NCI-H146 treated with DMSO at 0.1 percent for 48 hours (cell line): ENCODE measurements around the gene OLA1.
"Not testable (repeated sequence)": the region's sequence is repeated elsewhere in the genome, so short reads cannot be mapped to it uniquely, and the experiment has no call there.

Source experiments
- DNase-seq: peaks from one replicate; lab custom pipeline; 2025; ENCODE audit not compliant: unreplicated experiment; lab: John Stamatoyannopoulos, UW

The OLA1 gene

GRCh38 chr2:174248187-174248997, at the start of gene OLA1:
Gene OLA1 (minus strand): TSS chr2:174248532. CDS start chr2:174246815, 1,717 bp downstream.
- peak; percentile 86 for DNase-seq

DNA sequence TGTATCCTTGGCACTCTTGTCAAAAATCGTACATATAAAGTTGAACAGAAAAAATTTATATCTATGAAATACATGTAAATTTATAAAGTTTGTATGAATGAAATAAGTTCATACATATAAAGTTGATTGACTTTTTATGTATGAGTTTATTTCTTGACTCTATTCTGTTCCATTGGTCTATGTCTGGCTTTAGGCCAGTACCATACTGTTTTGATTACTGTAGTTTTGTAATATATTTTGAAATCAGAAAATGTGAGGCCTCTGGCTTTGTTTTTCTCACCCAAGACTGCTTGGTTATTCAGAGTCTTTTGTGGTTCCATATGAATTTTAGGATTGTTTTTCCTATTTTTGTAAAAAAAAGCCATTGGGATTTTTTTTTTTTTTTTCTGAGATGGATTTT, 44.6 kb upstream of the OLA1 start:
- DNase-seq = no peak

DNA sequence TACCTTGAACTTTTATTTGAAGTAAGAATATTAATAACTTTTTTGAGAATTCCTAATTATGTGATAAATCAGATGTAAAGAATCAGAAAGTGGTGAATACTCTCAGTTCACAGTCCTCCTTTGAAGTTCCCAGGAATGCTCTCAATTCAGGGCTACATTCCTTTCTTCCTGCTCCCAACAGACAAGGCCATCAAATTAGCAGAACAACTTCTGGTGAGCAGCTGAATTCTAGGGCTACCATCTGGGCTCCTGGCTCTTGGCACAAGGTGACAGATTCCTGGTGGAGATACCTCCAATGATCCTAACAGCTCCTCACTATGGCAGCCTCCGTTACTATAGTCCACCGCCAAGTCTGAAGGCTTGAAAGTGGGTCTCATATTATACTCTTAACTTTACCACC, 37.8 kb upstream of the OLA1 start:
- no peak for DNase-seq

- no peak for DNase-seq
Measured at GRCh38 chr2:174282441-174282840, 34.1 kb upstream of the OLA1 start.

- no peak for DNase-seq
Measured at GRCh38 chr2:174281736-174282135, 33.4 kb upstream of the OLA1 start.

DNA sequence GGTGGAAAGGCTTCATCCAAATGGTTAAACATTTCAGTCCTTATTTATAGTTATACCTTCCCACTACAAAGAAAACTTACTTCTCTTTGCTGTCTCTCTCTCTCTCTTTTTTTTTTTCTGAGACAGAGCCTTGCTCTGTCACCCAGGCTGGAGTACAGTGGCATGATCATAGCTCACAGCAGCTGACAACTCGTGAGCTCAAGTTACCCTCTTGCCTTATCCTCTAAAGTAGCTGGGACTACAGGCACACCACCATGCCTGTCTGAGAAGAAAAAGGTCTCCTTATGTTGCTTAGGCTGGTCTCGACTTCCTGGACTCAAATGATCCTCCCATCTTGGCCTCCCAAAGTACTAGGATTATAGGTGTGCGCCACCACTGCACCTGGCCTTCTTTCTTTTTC, 32.3 kb upstream of the OLA1 start:
- DNase-seq = no peak

DNA sequence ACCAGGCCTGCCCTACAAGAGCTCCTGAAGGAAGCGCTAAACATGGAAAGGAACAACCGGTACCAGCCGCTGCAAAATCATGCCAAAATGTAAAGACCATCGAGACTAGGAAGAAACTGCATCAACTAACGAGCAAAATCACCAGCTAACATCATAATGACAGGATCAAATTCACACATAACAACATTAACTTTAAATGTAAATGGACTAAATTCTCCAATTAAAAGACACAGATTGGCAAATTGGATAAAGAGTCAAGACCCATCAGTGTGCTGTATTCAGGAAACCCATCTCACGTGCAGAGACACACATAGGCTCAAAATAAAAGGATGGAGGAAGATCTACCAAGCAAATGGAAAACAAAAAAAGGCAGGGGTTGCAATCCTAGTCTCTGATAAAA, 21.9 kb upstream of the OLA1 start:
- DNase-seq = not testable (repeated sequence)

DNA sequence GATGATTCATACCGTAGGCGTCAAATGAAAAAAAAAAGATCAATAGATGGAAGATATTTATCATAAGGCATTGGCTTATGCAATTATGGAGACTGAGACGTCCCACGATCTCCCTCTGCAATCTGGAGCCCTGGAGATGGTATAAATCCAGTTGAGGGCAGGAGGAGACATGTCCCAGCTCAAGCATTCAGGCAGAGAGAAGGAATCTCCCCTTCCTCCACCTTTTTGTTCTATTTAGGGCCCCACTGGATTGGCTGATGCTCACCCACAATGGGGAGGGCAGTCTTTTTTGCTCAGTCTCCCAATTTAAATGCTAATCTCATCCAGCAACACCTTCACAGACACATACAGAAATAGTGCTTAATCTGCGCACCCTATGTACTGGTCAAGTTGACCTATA, 18.0 kb upstream of the OLA1 start:
- no peak for DNase-seq

DNA sequence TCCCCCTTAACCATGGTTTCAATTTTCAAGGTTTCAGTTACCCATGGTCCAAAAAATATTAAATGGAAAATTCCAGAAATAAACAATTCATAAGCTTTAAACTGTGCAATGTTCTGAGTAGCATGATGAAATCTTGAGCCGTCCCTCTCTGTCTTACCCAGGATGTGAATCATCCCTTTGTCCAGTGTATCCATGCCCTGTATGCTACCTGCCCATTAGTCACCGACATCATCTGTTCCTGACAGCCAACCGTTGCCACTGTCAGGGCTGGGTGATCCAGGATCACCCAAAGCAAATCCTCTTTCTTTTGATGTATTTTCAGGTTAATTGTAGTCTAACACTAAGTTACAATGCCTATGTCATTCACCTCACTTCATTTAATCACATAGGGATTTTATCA, 15.7 kb upstream of the OLA1 start:
- no peak for DNase-seq

DNA sequence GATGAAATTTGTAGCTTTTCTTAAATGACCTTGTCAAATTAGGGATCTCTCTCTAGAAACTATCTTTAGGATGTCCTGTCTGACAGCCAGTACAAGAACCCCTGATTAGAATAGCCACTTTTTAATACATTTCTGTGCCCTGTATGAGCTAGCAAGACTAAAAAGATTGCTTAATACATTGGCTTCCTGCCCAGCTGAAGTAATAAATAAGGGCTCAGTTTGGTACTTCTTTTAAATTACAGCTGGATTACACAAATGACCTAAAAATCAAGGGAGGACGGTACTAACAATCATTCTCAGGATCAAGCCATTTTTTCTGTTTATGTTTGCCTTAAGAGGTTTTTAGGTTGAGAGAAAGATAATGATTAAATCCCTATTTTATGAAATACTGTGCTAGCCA, 11.6 kb upstream of the OLA1 start:
- no peak for DNase-seq

GRCh38 chr2:174254267-174254666, 5.9 kb upstream of the OLA1 start:
- no peak for DNase-seq

GRCh38 chr2:174248998-174249592, 763 bp upstream of the OLA1 start:
- DNase-seq = no peak

DNA sequence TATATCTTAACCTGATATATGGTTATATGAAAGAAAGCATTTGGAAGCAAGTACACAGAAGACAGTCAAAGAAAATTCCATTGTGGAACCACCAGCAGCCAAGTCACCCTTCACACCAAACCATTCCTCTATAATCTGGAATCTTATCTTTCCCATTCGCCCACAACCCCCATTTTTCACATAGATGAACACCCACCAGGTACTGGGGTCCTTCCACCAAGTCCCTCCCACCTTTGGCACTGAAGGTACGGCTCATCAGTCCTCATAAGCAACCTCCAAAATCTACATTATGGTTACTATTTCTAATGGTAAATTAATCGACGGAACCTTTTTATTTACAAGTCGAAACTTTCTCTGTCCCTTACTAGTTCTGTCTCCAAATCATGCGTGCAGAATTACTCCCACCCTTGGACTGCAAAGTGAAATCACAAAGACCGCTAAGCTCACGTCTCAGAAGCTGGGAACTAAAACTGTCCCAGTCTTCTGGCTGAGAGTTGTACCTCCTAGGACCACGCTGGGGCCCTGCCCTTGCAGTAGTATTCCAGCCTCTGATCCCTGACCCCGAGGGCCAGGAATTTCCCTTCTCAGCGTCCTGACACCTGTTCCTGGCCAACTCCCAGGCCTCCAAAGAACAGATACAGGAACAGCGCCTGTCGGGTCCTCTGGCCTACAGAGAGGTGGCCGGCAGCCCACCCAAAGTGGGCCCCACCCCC, 702 bp downstream of the OLA1 start:
- no peak for DNase-seq

GRCh38 chr2:174246944-174247381, 1.4 kb downstream of the OLA1 start:
- DNase-seq = no peak

DNA sequence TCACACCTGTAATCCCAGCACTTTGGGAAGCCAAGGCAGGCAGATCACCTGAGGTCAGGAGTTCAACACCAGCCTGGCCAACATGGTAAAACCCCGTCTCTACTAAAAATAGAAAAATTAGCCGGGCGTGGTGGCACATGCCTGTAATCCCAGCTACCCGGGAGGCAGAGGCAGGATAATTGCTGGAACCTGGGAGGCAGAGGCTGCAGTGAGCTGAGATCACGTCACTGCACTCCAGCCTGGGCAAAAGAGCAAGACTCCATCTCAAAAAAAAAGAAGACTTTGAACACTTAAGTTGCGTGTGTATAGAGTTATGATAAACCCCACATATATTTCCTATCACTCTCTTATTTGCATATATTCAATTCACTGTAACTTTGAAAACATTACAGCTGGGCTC, 2.7 kb downstream of the OLA1 start:
- DNase-seq = not testable (repeated sequence)

GRCh38 chr2:174245065-174245464, 3.3 kb downstream of the OLA1 start:
- no peak for DNase-seq

DNA sequence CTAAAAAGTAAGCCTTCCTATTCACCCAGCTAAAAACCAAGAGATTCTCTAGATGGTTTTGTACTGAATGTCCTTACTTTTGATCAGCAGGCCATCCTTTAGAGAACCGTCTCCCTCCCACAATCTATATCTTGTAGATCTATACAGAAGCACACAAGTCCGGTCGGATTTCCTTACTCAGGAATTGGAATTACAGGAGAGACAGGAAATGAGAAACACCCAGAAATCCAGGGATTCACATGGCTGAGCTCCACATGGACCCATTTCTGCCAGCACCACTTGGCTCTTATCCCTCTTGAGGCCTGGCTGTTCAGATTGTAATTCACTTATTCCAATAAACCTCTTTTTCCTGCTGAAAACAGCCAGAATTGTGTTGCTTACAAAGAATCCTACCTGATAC, 4.5 kb downstream of the OLA1 start:
- DNase-seq = no peak

DNA sequence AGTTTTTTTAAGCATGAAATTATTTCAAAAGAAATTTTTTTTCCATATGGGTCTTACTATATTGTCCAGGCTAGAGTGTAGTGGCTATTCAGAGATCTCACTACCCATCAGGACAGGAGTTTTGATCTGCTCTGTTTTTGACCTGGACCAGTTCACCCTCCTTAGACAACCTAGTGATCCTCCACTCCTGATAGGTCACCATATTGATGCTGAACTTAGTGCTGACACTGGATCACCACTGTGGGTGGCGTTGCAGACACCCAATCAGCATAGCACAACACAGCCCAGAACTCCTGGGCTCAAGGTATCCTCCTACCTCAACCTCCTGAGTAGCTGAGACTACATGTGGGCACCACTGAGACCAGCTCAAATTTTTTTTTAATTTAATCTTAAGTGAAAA, 8.2 kb downstream of the OLA1 start:
- no peak for DNase-seq

- no peak for DNase-seq
Measured at GRCh38 chr2:174236429-174236828, 11.9 kb downstream of the OLA1 start.

DNA sequence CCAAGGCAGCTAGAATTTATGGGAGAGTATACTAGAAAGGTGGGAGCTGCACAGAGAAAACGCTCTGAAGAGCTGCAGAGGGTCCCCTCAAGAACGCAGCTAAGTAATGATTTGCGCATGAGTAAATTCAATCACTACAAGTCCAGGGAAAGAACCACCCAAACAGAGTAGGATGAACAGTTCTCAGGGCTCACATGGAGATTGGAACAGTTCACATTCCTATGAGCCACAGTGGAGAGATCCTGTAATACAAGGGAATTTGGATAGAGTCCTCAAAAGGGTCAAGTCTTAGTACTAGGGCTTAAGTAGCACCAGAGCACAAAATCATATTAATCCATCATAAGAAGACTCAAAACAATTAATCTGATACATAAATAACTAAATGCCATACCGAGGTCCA, 12.7 kb downstream of the OLA1 start:
- no peak for DNase-seq

GRCh38 chr2:174233771-174234275, 14.5 kb downstream of the OLA1 start:
- no peak for DNase-seq

GRCh38 chr2:174227748-174228147, 20.6 kb downstream of the OLA1 start:
- no peak for DNase-seq
